Lower lobe of right lung (tissue), 2 donors: ENCODE results near the gene HSD11B1L. TPM values are rescaled to one million over a fixed set of nuclear protein-coding genes. Genes with fewer than 3 reads are reported as not detected.
A peak's percentile ranks its signal among the peaks of the same experiment; 100 is the strongest.

Source experiments
- ATAC-seq, 2 donors: fragments of 200-7000 bp; cut with Tn5 transposase; one replicate each; pipeline ENCODE4 v1.9.1; 2020 to 2022; ENCODE audit warnings: mild to moderate bottlenecking in 2 of 2, moderate library complexity in 2 of 2
- DNase-seq: peaks from one replicate; pipeline ENCODE4 v3.0.0-alpha.2; 2020
- H3K27ac ChIP-seq: fragments of 200-600 bp; one replicate; pipeline ENCODE4 v1.8.0; 2022
- H3K27me3 ChIP-seq: fragments of 200-600 bp; one replicate; pipeline ENCODE4 v1.8.0; 2022; ENCODE audit warnings: low read depth
- H3K36me3 ChIP-seq: fragments of 200-600 bp; one replicate; pipeline ENCODE4 v1.8.0; 2022; ENCODE audit warnings: mild to moderate bottlenecking
- H3K4me1 ChIP-seq: fragments of 200-600 bp; one replicate; pipeline ENCODE4 v1.8.0; 2022
- H3K4me3 ChIP-seq: fragments of 200-600 bp; one replicate; pipeline ENCODE4 v1.8.0; 2022; ENCODE audit warnings: mild to moderate bottlenecking
- H3K9me3 ChIP-seq: fragments of 200-600 bp; one replicate; pipeline ENCODE4 v1.8.0; 2022
- CTCF ChIP-seq: fragments of 200-600 bp; IDR thresholded peaks from one replicate; pipeline ENCODE4 v1.8.0; 2022; ENCODE audit warnings: antibody characterized with exemption, mild to moderate bottlenecking
- intact Hi-C: fragments of 100-400 bp; cut with DNase I; formaldehyde crosslinking; loops from one replicate; pipeline ENCODE4 v1.11.0; 2022
- total RNA-seq: library from RNA; stranded (reverse); fragmentation: NEBNext Ultra II Directional; extraction: Animal tissue kit (Norgen Biotek cat#: 25700); gene quantifications from one replicate; pipeline ENCODE4 v1.2.1, GENCODE V29; 2021
- donor health status: DM: no; HTN: yes; CAD: no; lungs with severe emphysema.

The HSD11B1L gene
- total RNA-seq, 1 donor from 2014 or later: 8.6 TPM

DNA sequence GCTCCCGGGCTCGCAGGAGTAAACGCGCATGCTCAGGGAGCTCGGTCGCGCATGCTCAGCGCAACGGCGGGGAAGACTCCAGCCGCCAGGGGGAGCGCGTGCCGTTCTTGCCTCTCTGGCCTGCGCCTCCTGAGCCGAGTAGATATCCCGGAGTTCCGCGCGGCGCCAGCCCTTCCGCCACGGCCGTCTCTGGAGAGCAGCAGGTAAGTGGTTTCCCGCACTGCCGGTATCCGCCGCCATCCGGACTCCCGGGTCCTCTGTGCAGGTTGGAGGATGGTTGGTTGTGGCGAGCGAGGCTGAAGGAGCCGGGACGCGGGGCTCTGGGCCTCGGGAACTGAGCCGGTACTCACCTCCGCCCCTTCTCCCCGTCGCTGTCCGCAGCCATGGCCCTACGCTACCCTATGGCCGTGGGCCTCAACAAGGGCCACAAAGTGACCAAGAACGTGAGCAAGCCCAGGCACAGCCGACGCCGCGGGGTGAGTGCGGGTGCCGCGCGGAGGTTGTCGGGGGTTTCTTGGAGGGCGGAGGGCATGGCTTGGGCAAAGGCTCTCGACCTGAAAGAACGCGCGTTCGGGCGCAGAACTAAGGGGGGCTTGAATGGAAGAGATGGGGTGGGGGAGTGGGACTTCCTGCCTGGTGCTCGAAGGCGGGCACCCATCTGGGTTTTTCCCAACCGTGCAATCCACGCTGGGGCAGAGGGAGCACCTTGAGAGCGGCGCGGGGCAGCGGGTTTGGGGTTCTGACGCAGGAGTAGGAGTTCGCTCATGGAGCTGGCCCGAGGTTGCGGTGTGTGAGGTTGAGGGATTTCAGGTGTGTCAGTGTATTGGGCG is 9.5 kb downstream of the HSD11B1L start, which contains the start of gene RPL36:
Gene RPL36 (plus strand): TSS at position 171 of the 830 bp plus-strand sequence. CDS start 213 bp downstream, at position 384.
- DNase-seq (peak; percentile 99), ATAC-seq (peak; percentile 82 to 87)
- Histone ChIP-seq H3K4me1 (peaks cover 25% of the 10 kb centered on the region), H3K36me3 (peaks cover 39% of the 10 kb centered on the region), H3K27me3 (no peaks in the 10 kb centered on the region), H3K27ac (peak within 1 kb of the TSS; percentile 91), H3K9me3 (no peaks in the 10 kb centered on the region), H3K4me3 (peak within 1 kb of the TSS; percentile 97)
- intact Hi-C loops: no loop called here
- peak; percentile 98 for TF ChIP-seq CTCF

DNA sequence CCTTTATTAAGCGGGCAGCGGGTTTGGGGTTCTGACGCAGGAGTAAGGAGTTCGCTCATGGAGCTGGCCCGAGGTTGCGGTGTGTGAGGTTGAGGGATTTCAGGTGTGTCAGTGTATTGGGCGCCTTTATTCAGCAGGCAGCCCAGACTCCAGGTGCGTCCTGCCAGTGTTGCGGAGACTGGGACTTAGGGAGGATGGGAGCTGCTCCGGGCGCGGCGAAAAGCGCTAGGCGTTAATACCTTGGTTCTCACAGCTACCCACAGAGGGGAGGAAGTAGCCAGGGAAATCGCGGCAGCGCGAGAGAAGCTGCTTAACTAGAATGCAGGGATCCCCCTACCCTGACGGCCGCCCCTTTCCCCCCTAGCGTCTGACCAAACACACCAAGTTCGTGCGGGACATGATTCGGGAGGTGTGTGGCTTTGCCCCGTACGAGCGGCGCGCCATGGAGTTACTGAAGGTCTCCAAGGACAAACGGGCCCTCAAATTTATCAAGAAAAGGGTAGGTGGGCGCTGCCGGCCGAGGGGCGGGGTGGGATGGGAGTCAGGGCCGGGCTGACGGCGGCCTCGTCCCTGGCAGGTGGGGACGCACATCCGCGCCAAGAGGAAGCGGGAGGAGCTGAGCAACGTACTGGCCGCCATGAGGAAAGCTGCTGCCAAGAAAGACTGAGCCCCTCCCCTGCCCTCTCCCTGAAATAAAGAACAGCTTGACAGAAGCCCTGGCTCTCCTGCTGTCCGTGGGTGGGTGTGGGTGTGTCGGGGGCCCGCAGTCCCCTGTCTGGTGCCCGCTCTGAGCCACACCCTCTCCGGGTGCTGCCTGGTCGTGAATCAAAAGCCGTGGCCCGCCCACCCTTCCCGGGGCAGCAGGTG is 10.4 kb downstream of the HSD11B1L start:
- H3K27me3 ChIP-seq: no peaks in the 10 kb centered on the region
- H3K36me3 ChIP-seq: peaks cover 48% of the 10 kb centered on the region
- H3K4me3 ChIP-seq: peak overlapping the region; percentile 97
- ATAC-seq: no peak
- intact Hi-C loops: no loop called here
- H3K4me1 ChIP-seq: peaks cover 25% of the 10 kb centered on the region
- peak overlapping the region; percentile 91 for H3K27ac ChIP-seq
- peak; percentile 66 for DNase-seq
- TF ChIP-seq CTCF: no peak
- no peaks in the 10 kb centered on the region for H3K9me3 ChIP-seq

GRCh38 chr19:5691822-5692722 is 11.2 kb downstream of the HSD11B1L start:
- Histone ChIP-seq H3K4me1 (peaks cover 22% of the 10 kb centered on the region), H3K4me3 (peak overlapping the region; percentile 97), H3K9me3 (no peaks in the 10 kb centered on the region), H3K27ac (peak overlapping the region; percentile 91), H3K36me3 (peaks cover 57% of the 10 kb centered on the region), H3K27me3 (no peaks in the 10 kb centered on the region)
- no peak for TF ChIP-seq CTCF
- ATAC-seq (no peak), DNase-seq (peak; percentile 46)
- intact Hi-C loops: no loop called here

GRCh38 chr19:5692723-5693194 is 11.9 kb downstream of the HSD11B1L start:
- intact Hi-C loops: no loop called here
- TF ChIP-seq CTCF: no peak
- Histone ChIP-seq H3K27me3 (no peaks in the 10 kb centered on the region), H3K4me1 (peaks cover 17% of the 10 kb centered on the region), H3K9me3 (no peaks in the 10 kb centered on the region), H3K4me3 (no peak overlapping the region), H3K27ac (no peak overlapping the region), H3K36me3 (peaks cover 60% of the 10 kb centered on the region)
- ATAC-seq (no peak), DNase-seq (no peak)
